Osteoblast (primary cell): ENCODE results near the gene GDI1. TPM values are rescaled to one million over a fixed set of nuclear protein-coding genes. Genes with fewer than 3 reads are reported as not detected.

Experiments used
- DNase-seq: peaks from one replicate; pipeline ENCODE4 v3.0.0; 2011; ENCODE audit warnings: low spot score, mixed read lengths; ENCODE audit not compliant: insufficient read length; ENCODE audit errors: missing footprints
- H2AFZ ChIP-seq: 2 replicates; pipeline ENCODE4 v1.6.0; 2011; ENCODE audit warnings: mild to moderate bottlenecking, low read length
- H3K27ac ChIP-seq: 2 replicates; pipeline ENCODE4 v1.5.1; 2011; ENCODE audit warnings: mild to moderate bottlenecking, low read depth, low read length, moderate library complexity
- H3K27me3 ChIP-seq: 2 replicates; pipeline ENCODE4 v1.6.0; 2012; ENCODE audit warnings: mild to moderate bottlenecking, control low read depth, inconsistent platforms, low read length, moderate library complexity; ENCODE audit not compliant: insufficient read depth
- H3K36me3 ChIP-seq: 2 replicates; pipeline ENCODE4 v1.5.1; 2011; ENCODE audit warnings: mild to moderate bottlenecking, low read length, control low read depth, moderate library complexity; ENCODE audit not compliant: insufficient read depth
- H3K4me1 ChIP-seq: 2 replicates; pipeline ENCODE4 v1.5.1; 2011; ENCODE audit warnings: mild to moderate bottlenecking, low read length, control low read depth, moderate library complexity; ENCODE audit not compliant: insufficient read depth
- H3K4me2 ChIP-seq: 2 replicates; pipeline ENCODE4 v1.6.0; 2011; ENCODE audit warnings: mild to moderate bottlenecking, low read length; ENCODE audit not compliant: insufficient read depth
- H3K4me3 ChIP-seq: fragments of 200-600 bp; sonication (generic); 3 replicates; pipeline ENCODE4 v1.5.1; 2012; ENCODE audit warnings: mild to moderate bottlenecking, low read length, inconsistent platforms; ENCODE audit not compliant: insufficient read depth
- H3K79me2 ChIP-seq: 2 replicates; pipeline ENCODE4 v1.6.0; 2012; ENCODE audit warnings: mild to moderate bottlenecking, low read length, control low read depth, inconsistent platforms; ENCODE audit not compliant: insufficient read depth
- H3K9me3 ChIP-seq: 2 replicates; pipeline ENCODE4 v1.5.1; 2011; ENCODE audit warnings: low read depth, low read length, control low read depth
- H4K20me1 ChIP-seq: 2 replicates; pipeline ENCODE4 v1.6.0; 2012; ENCODE audit warnings: mild to moderate bottlenecking, low read length, control low read depth; ENCODE audit not compliant: insufficient read depth
- total RNA-seq: library from RNA; depleted of rRNA; stranded (reverse); fragments of >200 nt; gene quantifications from 2 replicates; pipeline ENCODE4 v1.2.3, GENCODE V29; 2012
- TF ChIP-seq, protein P1 (sequence below): IDR thresholded peaks from 2 replicates; pipeline ENCODE4 v1.5.1; 2011; ENCODE audit warnings: mild to moderate bottlenecking, low read depth, low read length, moderate library complexity; ENCODE audit errors: extremely low read depth

Gene GDI1
- total RNA-seq, 1 donor = 74.6 TPM

DNA sequence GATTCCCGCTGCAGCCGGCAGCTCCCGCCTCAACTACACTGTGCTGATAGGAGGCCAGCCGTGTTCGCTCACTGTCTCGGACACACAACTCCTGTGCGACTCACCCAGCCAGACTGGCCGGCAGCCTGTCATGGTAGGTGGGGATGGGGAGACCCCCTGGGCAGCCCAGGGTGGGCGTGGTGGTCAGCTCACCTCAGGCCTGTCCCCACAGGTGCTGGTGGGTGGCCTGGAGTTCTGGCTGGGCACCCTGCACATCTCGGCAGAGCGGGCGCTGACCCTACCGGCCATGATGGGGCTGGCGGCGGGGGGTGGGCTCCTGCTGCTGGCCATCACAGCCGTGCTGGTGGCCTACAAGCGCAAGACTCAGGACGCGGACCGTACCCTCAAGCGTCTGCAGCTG, 30.6 kb downstream of the GDI1 start:
- TF ChIP-seq, protein P1, sequence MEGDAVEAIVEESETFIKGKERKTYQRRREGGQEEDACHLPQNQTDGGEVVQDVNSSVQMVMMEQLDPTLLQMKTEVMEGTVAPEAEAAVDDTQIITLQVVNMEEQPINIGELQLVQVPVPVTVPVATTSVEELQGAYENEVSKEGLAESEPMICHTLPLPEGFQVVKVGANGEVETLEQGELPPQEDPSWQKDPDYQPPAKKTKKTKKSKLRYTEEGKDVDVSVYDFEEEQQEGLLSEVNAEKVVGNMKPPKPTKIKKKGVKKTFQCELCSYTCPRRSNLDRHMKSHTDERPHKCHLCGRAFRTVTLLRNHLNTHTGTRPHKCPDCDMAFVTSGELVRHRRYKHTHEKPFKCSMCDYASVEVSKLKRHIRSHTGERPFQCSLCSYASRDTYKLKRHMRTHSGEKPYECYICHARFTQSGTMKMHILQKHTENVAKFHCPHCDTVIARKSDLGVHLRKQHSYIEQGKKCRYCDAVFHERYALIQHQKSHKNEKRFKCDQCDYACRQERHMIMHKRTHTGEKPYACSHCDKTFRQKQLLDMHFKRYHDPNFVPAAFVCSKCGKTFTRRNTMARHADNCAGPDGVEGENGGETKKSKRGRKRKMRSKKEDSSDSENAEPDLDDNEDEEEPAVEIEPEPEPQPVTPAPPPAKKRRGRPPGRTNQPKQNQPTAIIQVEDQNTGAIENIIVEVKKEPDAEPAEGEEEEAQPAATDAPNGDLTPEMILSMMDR = no peak
- no peak overlapping the region for H3K4me3 ChIP-seq

DNA sequence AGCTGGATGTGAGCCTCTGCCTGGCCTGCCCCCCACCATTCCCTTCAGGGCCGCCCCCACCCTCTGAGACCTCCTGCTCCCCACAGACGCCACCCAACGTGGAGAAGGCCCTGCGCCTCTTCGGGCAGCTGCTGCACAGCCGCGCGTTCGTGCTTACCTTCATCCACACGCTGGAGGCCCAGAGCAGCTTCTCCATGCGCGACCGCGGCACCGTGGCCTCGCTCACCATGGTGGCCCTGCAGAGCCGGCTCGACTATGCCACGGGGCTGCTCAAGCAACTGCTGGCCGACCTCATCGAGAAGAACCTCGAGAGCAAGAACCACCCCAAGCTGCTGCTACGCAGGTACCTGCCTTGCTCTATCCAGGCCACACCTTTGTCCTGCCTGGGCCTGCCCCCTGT, 31.3 kb downstream of the GDI1 start:
- Histone ChIP-seq H2AFZ (no peak overlapping the region), H3K4me2 (no peak overlapping the region), H4K20me1 (peaks cover 10% of the 10 kb centered on the region), H3K4me1 (no peaks in the 10 kb centered on the region), H3K79me2 (peaks cover 7% of the 10 kb centered on the region), H3K36me3 (peaks cover 18% of the 10 kb centered on the region), H3K4me3 (no peak overlapping the region), H3K9me3 (no peaks in the 10 kb centered on the region), H3K27me3 (no peaks in the 10 kb centered on the region), H3K27ac (no peak overlapping the region)
- TF ChIP-seq, protein P1 = no peak
- no peak for DNase-seq

More for the DNA sequence above, 30.6 kb downstream of the GDI1 start:
- H3K27ac ChIP-seq = no peak overlapping the region
- no peak overlapping the region for H3K4me2 ChIP-seq
- no peak for DNase-seq
- peaks cover 14% of the 10 kb centered on the region for H3K79me2 ChIP-seq
- H3K36me3 ChIP-seq = peaks cover 23% of the 10 kb centered on the region
- H3K27me3 ChIP-seq = no peaks in the 10 kb centered on the region
- H3K4me1 ChIP-seq = no peaks in the 10 kb centered on the region
- H3K9me3 ChIP-seq = no peaks in the 10 kb centered on the region
- H2AFZ ChIP-seq = no peak overlapping the region
- H4K20me1 ChIP-seq = peaks cover 16% of the 10 kb centered on the region

DNA sequence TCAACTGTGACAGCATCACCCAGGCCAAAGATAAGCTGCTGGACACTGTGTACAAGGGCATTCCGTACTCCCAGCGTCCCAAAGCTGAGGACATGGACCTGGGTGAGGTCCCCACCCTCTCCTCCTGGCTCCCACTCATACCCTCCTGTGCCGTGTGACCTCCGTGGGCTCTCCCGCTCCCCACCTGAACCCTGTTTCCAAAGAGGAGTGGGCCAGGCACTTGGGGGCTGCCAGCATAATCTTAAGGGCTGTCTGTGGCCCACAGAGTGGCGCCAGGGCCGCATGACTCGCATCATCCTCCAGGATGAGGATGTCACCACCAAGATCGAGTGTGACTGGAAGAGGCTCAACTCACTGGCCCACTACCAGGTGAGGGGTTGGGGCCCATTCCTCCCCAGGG, 32.2 kb downstream of the GDI1 start:
- Histone ChIP-seq H3K27ac (no peak overlapping the region), H3K79me2 (peaks cover 2% of the 10 kb centered on the region), H3K4me3 (no peak overlapping the region), H3K27me3 (no peaks in the 10 kb centered on the region), H3K4me1 (no peaks in the 10 kb centered on the region), H3K36me3 (peaks cover 22% of the 10 kb centered on the region), H2AFZ (no peak overlapping the region), H3K4me2 (no peak overlapping the region), H4K20me1 (peaks cover 5% of the 10 kb centered on the region), H3K9me3 (no peaks in the 10 kb centered on the region)
- TF ChIP-seq, protein P1 = no peak
- no peak for DNase-seq

DNA sequence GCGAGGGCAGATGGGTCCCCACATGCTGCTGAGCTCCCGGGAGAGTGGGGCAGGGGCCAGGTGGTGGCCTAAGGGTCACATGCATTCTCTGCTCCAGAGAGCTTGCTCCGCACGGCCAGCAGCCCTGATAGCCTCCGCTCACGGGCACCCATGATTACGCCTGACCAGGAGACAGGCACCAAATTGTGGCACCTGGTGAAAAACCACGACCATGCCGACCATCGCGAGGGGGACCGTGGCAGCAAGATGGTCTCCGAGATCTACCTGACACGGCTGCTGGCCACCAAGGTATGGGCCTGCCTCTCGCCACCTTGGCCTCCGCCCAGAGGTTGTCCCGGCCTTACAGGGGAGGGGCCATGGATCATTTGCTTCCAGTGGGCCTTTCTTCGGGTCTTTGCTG, 32.9 kb downstream of the GDI1 start:
- no peak for DNase-seq
- Histone ChIP-seq H3K4me2 (no peak overlapping the region), H3K4me3 (no peak overlapping the region), H3K9me3 (no peaks in the 10 kb centered on the region), H3K79me2 (no peaks in the 10 kb centered on the region), H2AFZ (no peak overlapping the region), H3K4me1 (no peaks in the 10 kb centered on the region), H3K36me3 (peaks cover 15% of the 10 kb centered on the region), H3K27ac (no peak overlapping the region), H4K20me1 (peaks cover 3% of the 10 kb centered on the region), H3K27me3 (no peaks in the 10 kb centered on the region)
- TF ChIP-seq, protein P1 = no peak
